ENCODE results near the gene SLAMF9.

SLAMF9 gene

GRCh38 chr1:159953536-159954515, at the start of gene SLAMF9:
Gene SLAMF9 (minus strand): TSS chr1:159954237. CDS start chr1:159954137, 100 bp downstream.
- TF ChIP-seq CTCF (IDR thresholded peaks at IDR 0.05; ENCODE audit: borderline replicate concordance, insufficient read depth, low read depth, low read length) = no peak
- H3K4me3 ChIP-seq (ENCODE audit: low read depth, low read length) = no peak within 1 kb of the TSS

GRCh38 chr1:160001440-160001839, 47.4 kb upstream of the SLAMF9 start:
- H3K4me3 ChIP-seq (ENCODE audit: low read depth, low read length) = no peak overlapping the region

GRCh38 chr1:159999204-159999603, 45.2 kb upstream of the SLAMF9 start:
- H3K4me3 ChIP-seq (ENCODE audit: low read depth, low read length) = no peak overlapping the region
- no peak for TF ChIP-seq CTCF (IDR thresholded peaks at IDR 0.05; ENCODE audit: borderline replicate concordance, insufficient read depth, low read depth, low read length)

More at GRCh38 chr1:160001440-160001839, 47.4 kb upstream of the SLAMF9 start:
- no peak for TF ChIP-seq CTCF (IDR thresholded peaks at IDR 0.05; ENCODE audit: borderline replicate concordance, insufficient read depth, low read depth, low read length)

- H3K4me3 ChIP-seq (ENCODE audit: low read depth, low read length) = no peak overlapping the region
- TF ChIP-seq CTCF (IDR thresholded peaks at IDR 0.05; ENCODE audit: borderline replicate concordance, insufficient read depth, low read depth, low read length) = no peak
These were observed 42.6 kb upstream of the SLAMF9 start for GRCh38 chr1:159996653-159997052.

- H3K4me3 ChIP-seq (ENCODE audit: low read depth, low read length) = no peak overlapping the region
- no peak for TF ChIP-seq CTCF (IDR thresholded peaks at IDR 0.05; ENCODE audit: borderline replicate concordance, insufficient read depth, low read depth, low read length)
These were observed 40.9 kb upstream of the SLAMF9 start for GRCh38 chr1:159994896-159995295.

- no peak overlapping the region for H3K4me3 ChIP-seq (ENCODE audit: low read depth, low read length)
- TF ChIP-seq CTCF (IDR thresholded peaks at IDR 0.05; ENCODE audit: borderline replicate concordance, insufficient read depth, low read depth, low read length) = no peak
These were observed 39.9 kb upstream of the SLAMF9 start for GRCh38 chr1:159993911-159994310.

- TF ChIP-seq CTCF (IDR thresholded peaks at IDR 0.05; ENCODE audit: borderline replicate concordance, insufficient read depth, low read depth, low read length) = no peak
- H3K4me3 ChIP-seq (ENCODE audit: low read depth, low read length) = no peak overlapping the region
These were observed 38.1 kb upstream of the SLAMF9 start for GRCh38 chr1:159992161-159992560.
